Forelimb muscle (tissue), 1 donor: Measurements from ENCODE around the gene KIF22. TPM values are rescaled to one million over a fixed set of nuclear protein-coding genes. Genes with fewer than 3 reads are reported as not detected.
"Not testable (repeated sequence)": the region's sequence is repeated elsewhere in the genome, so short reads cannot be mapped to it uniquely, and the experiment has no call there.

ENCODE experiments used
- DNase-seq: peaks from one replicate; pipeline ENCODE4 v3.0.0-alpha.2; 2013; ENCODE audit warnings: low read depth
- polyA plus RNA-seq: library from polyadenylated mRNA; unstranded; fragments of 120-200 nt; gene quantifications from one replicate; pipeline ENCODE4 v1.2.1, GENCODE V29; 2013; ENCODE audit not compliant: insufficient read length

Gene KIF22
- polyA plus RNA-seq, 1 donor, result 24.9 TPM

GRCh38 chr16:29766571-29766970, 24.0 kb upstream of the KIF22 start:
- DNase-seq, result no peak

GRCh38 chr16:29767062-29767461, 23.5 kb upstream of the KIF22 start:
- DNase-seq, result no peak

- no peak for DNase-seq
Measured at GRCh38 chr16:29769507-29769906, 21.0 kb upstream of the KIF22 start.

GRCh38 chr16:29770250-29770929, 20.2 kb upstream of the KIF22 start:
- no peak for DNase-seq

GRCh38 chr16:29772330-29772729, 18.2 kb upstream of the KIF22 start:
- not testable (repeated sequence) for DNase-seq

- DNase-seq, result no peak
Measured at GRCh38 chr16:29774730-29775129, 15.8 kb upstream of the KIF22 start.

GRCh38 chr16:29775742-29776408, 14.7 kb upstream of the KIF22 start:
- no peak for DNase-seq

GRCh38 chr16:29777576-29778350, 12.8 kb upstream of the KIF22 start, which contains the start of gene ZG16:
ZG16 (plus strand) TSS chr16:29778256; CDS start chr16:29779267, 1,011 bp downstream.
- DNase-seq, result no peak

GRCh38 chr16:29779474-29779873, 11.1 kb upstream of the KIF22 start:
- no peak for DNase-seq

- DNase-seq, result not testable (repeated sequence)
Measured at GRCh38 chr16:29783094-29783953, 7.2 kb upstream of the KIF22 start.

GRCh38 chr16:29784157-29784556, 6.4 kb upstream of the KIF22 start:
- no peak for DNase-seq

GRCh38 chr16:29784901-29785500, 5.5 kb upstream of the KIF22 start:
- no peak for DNase-seq

GRCh38 chr16:29787155-29787554, 3.4 kb upstream of the KIF22 start:
- DNase-seq, result not testable (repeated sequence)

- DNase-seq, result no peak
Measured at GRCh38 chr16:29789775-29790182, 772 bp upstream of the KIF22 start.

GRCh38 chr16:29790949-29791844, 646 bp downstream of the KIF22 start:
- DNase-seq, result no peak

GRCh38 chr16:29791845-29792807, 1.6 kb downstream of the KIF22 start:
- DNase-seq, result no peak

GRCh38 chr16:29793153-29793552, 2.6 kb downstream of the KIF22 start:
- not testable (repeated sequence) for DNase-seq

- no peak for DNase-seq
Measured at GRCh38 chr16:29794231-29794710, 3.7 kb downstream of the KIF22 start.
